Fibroblast of peridontal ligament (primary cell): ENCODE results near the gene EPAS1.

Experiments used
- DNase-seq: peaks from one replicate; pipeline ENCODE4 v3.0.0-alpha.2; 2010; ENCODE audit errors: extremely low read depth

Gene EPAS1

GRCh38 chr2:46296840-46297545 is at the start of gene EPAS1:
Gene EPAS1, plus strand, starts transcription at chr2:46297407. Its CDS starts 505 bp downstream, at chr2:46297912.
- peak; percentile 78 for DNase-seq

DNA sequence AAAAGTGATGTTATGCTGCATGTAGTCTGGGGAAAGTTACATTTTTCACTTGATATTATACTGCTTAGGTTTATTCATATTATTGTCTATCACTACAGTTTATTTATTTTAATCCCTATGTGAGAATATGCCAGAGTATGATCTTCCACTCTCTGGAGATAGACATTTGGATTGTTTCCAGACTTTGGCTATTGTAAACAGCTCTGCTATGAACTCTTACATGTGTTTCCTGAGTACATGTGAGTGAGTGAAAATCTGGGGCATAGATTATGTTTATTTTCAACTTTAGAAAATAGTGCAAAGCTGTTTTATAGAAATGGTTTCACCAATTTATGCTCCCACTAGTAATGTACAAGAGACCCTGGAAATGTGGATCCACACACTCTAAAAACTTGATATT is 49.0 kb upstream of the EPAS1 start:
- DNase-seq = no peak

DNA sequence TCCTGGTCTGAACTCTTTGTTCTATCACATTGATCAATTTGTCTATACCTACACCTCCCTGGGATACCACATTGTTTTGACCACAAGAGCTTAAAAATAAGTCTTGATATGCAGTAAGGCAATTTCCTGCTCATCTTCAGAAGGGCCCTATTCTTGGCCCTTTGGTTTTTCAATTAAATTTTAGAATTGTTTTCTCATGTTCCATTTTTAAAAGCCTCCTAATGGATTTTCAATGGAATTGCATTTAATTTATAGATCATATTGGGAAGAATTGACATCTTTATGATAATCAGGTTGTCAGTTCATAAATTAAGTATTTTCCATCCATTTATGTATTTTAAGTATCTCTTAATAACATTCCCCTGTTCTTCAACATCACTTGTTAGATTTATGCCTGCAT is 47.6 kb upstream of the EPAS1 start:
- no peak for DNase-seq

DNA sequence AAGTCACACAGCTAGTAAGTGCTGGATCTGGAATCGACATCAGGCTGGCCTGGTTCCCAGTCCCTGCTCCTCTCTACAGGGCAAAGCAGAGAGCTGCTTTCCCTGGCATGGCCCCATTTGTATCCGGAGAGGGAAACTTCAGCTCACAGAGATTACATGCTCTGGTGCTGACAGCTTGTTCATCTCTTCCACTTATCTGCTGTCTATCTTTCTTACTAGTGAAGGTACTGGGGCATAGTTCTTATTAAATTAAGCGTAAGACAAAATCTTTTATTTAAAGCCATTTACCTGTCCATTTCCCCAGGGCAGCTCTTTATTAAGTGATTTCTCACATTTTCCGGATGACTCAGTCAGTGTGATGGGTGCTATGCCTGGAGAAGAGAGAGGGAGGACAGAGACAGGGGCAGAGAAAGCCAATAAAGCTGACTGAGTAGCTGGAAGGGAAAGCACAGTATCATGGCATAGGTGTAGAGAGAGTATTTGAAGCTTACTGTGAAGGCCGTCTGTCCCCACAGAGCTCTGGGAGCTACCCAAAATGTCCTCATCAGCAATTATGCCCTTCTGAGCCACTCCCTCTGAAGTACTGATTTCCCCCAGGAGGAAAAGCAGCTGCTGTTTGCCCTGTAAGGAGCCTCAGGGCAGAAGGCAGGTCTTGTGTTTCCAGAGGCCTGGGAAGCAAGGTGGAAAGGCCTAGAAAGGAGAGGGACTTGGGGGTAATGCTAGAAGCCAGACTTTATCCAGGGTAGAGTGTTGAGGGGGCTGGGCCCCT is 44.1 kb upstream of the EPAS1 start:
- peak; percentile 35 for DNase-seq

DNA sequence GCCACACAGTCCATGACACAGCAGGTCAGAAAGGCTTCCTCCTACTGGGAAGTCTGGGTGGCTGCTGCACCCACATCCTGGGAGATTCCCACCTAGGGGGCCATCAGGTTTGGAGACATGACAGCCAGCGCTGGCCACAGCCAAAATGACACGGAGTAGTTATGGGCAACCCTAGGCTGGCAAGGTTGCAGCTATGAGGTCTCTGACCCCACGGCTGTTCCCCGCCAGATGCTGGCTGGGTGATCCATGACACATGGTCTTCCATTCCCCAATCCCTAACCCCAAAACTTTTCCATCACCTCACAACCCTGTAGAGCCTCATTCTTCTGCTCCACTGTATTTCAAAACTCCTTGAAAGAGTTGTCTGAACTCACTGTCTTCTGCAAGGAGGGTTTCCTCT is 42.7 kb upstream of the EPAS1 start:
- DNase-seq = no peak

GRCh38 chr2:46256563-46257142 is 40.6 kb upstream of the EPAS1 start:
- DNase-seq = no peak

- peak; percentile 64 for DNase-seq
Observed at GRCh38 chr2:46257476-46257875, 39.7 kb upstream of the EPAS1 start.

- no peak for DNase-seq
Observed at GRCh38 chr2:46257980-46258379, 39.2 kb upstream of the EPAS1 start.

DNA sequence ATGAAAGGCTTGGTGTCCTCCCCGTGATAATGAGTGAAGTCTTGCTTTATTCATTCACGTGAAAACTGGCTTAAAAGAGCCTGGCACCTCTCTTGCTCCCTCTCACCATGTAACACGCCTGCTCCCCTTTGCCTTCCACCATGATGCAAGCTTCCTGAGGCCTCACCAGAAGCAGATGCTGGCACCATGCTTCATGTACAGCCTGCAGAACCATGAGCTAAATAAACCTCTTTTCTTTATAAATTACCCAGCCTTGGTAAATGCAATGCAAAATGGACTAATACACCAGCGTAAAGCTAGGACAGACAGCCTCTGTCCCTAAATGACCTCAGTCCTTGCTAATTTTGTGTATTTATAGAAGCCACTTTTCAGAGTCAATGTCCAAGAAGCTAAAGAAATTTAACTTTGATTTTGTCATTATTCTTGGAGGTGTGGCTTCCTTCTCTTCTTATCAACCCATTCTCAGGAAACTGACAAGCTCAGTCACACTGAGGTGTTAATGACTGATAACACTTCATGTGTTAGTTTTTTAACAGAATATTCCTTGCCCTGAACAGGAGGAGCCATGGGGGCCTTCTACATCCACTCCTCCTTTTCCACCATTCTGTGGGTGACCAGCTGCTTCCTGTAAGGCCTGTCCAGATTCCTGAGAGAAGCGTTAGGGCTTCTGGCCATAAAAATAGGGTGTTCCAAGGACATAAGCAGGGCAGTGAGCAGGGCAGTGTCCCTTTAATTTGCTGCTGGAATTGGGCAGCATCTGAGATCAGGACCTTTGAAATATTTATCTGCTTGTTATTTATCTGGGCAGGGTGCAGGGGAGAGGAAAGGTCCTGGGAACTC is 38.0 kb upstream of the EPAS1 start:
- DNase-seq = no peak

GRCh38 chr2:46259777-46260168 is 37.4 kb upstream of the EPAS1 start:
- DNase-seq = no peak

GRCh38 chr2:46260305-46260704 is 36.9 kb upstream of the EPAS1 start:
- peak; percentile 42 for DNase-seq

- no peak for DNase-seq
Observed at GRCh38 chr2:46262248-46262938, 34.8 kb upstream of the EPAS1 start.

DNA sequence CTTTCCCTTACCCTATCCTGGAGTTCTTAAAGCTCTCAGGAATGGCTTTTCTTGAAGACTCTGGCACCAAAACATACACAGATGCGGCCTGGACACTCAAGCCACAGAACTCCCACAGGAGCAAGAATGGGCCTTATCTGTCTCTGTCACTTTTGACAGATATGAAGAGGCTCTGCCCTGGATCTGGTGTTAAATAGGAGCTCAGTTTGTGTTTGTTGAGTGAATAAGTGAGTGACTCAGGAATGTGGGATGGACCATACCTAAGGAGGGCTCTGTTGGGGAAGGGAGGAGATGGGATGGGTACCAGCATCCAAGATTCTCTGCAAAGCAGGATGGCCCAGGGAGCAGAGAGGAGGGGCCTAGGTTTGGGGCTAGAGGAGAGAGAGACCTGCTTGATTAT is 33.9 kb upstream of the EPAS1 start:
- DNase-seq = no peak

- no peak for DNase-seq
Observed at GRCh38 chr2:46264447-46264846, 32.8 kb upstream of the EPAS1 start.

DNA sequence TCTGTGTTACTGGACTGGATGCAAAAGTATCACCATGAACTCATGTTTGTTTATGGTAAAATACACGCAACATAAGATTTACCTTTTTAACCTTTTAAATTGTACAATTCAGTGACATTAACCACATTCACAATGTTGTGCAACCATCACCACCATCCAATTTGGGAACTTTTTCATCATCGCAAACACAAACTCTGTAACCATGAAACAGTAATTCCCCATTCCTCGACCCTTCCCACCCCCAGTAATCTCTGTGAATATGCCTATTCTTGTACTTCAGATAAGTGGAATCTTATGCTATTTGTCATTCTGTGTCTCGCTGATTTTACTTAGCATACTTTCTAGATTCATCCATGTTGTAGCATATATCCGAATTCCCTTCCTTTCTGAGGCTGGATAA is 31.1 kb upstream of the EPAS1 start:
- no peak for DNase-seq

DNA sequence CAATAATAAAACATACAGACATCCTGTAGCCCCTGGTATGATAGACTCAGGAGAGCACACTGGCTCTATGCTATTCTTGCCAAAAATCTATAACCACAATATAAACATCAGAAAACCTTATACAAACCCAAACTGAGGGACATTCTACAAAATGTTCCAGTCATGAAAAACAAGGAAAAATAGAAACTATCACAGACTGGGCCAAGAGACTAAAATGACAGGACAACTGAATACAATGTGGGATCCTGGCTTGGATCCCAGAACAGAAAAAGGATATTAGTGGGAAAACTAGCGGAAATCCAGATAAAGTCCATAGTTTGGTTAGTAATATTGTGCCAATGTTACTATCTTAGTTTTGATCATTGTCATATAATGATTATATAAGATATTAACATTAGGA is 29.6 kb upstream of the EPAS1 start:
- peak; percentile 69 for DNase-seq

DNA sequence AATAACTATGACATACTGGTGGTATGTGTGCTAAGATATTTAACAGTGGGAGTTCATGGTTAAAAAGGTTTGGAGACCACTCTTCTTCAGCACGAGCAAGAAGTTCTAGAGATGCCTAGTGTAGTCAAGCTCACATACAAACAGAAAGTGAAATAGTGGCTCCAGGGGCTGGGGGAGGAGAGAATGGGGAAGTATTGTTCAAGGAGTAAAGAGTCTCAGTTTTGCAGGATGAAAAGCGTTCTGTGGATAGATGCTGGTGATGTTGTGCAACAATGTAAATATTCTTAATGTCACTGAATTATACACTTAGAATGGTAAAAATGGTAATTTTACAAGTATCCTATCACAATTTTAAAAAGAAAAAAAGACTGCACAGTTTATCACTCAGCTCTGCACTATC is 29.0 kb upstream of the EPAS1 start:
- peak; percentile 47 for DNase-seq

- DNase-seq = peak; percentile 78
Observed at GRCh38 chr2:46269001-46269400, 28.2 kb upstream of the EPAS1 start.

GRCh38 chr2:46269544-46270273 is 27.5 kb upstream of the EPAS1 start:
- peak; percentile 87 for DNase-seq

- DNase-seq = peak; percentile 32
Observed at GRCh38 chr2:46270384-46270783, 26.8 kb upstream of the EPAS1 start.
